ENCODE measurements around the gene TMEM255B.

DNA sequence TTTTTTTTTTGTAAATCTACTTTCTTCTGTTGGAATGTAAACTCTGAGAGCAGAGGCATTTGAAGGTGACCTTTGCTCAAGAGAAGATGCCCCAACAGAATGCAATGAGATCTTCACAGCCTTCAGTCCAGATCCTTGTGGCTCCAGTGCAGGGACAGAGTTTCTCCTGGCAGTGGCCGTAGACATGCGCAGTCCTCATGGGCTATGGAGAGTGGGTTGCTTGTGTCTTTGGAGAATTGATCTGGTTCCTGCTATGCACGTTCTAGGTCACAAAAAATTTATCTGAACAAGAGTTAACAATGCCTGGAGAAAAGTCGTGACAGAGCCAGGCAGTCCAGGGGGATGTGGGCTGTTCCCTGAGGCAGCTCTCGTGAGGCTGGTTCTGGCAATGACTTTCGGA is 30.1 kb downstream of the TMEM255B start:
- TF ChIP-seq EZH2 (IDR thresholded peaks at IDR 0.05): no peak
- no peak for TF ChIP-seq TCF7L2 (IDR thresholded peaks at IDR 0.05; ENCODE audit: borderline replicate concordance, extremely low read depth, insufficient read depth, insufficient read length)
- TF ChIP-seq, protein P1, sequence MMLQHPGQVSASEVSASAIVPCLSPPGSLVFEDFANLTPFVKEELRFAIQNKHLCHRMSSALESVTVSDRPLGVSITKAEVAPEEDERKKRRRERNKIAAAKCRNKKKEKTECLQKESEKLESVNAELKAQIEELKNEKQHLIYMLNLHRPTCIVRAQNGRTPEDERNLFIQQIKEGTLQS (IDR thresholded peaks at IDR 0.05): no peak
- TF ChIP-seq SP1 (IDR thresholded peaks at IDR 0.05; ENCODE audit: low read depth): no peak
- TF ChIP-seq CBX3 (IDR thresholded peaks at IDR 0.05; ENCODE audit: low read depth): no peak
- TF ChIP-seq POLR2AphosphoS5 (IDR thresholded peaks at IDR 0.05; ENCODE audit: low read depth, low read length): no peak
